ENCODE measurements around the gene RIPK3. TPM values are rescaled to one million over a fixed set of nuclear protein-coding genes. Genes with fewer than 3 reads are reported as not detected.

Gene RIPK3
- total and polyA plus RNA-seq, 2 of the 8 experiments (the other 6 are each of a cell fraction or from before 2014, with no cell fraction given), result 0.24 to 0.39 TPM

- no peak for TF ChIP-seq E2F6 (IDR thresholded peaks at IDR 0.05)
- no peak for TF ChIP-seq TEAD4 (IDR thresholded peaks at IDR 0.05; ENCODE audit: low read depth, low read length)
- TF ChIP-seq FOSL1 (IDR thresholded peaks at IDR 0.05; ENCODE audit: insufficient read depth, low read depth, low read length), result no peak
- TF ChIP-seq CHD1 (IDR thresholded peaks at IDR 0.05; ENCODE audit: low read depth, low read length), result no peak
- TF ChIP-seq CTCF (IDR thresholded peaks at IDR 0.05; ENCODE audit: control extremely low read depth in 1 of 3, insufficient read depth in 1 of 3, low read depth in 1 of 3, low read length in 3 of 3), result no peak
Measured at GRCh38 chr14:24382064-24382371, 42.2 kb upstream of the RIPK3 start (continued).
